HG03521 (cell line): Measurements from ENCODE around the gene BRCA2.
A peak's percentile ranks its signal among the peaks of the same experiment; 100 is the strongest.

ENCODE experiments used
- ATAC-seq: cut with Tn5 transposase; IDR thresholded peaks from one replicate; pipeline ENCODE4 v1.9.1; 2021; ENCODE audit warnings: mild to moderate bottlenecking, moderate library complexity; ENCODE audit not compliant: unreplicated experiment

Gene BRCA2

DNA sequence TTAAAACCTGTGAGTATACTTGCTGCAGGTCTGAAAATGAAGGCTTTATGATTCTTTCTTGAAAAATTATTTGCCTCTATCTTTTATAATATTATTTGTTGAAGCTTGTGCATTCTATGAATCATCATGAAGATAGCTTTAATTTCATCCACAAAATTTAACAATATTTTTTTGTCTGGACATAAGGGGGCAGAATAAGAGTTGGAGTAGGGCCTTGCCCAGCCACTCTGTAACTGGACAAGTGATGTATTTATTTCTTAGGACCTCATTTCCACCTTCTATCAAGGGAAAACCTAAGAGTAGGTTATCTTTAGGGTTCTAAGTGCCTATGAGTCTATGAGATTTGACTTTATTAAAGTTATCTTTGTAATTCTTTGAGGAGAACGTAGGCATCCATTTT lies 62.7 kb downstream of the BRCA2 start:
- ATAC-seq, result no peak

GRCh38 chr13:32381539-32381938 lies 66.2 kb downstream of the BRCA2 start:
- ATAC-seq, result no peak

GRCh38 chr13:32383836-32384618 lies 68.7 kb downstream of the BRCA2 start:
- no peak for ATAC-seq

DNA sequence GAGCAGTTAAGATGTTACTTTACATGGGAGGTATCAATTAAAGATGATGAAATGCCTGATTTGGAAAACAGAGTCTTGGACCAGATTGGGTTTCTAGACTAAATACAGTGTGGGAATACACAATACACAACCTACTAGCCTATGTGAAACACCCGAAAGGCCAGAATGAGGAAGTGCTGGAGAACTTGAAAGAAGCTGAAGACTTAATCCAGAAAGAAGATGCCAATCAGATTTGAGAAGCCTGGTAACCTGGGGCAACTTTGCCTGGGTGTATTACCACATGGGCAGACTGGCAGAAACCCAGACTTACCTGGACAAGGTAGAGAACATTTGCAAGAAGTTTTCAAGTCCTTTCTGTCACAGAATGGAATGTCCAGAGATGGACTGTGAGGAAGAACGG lies 69.4 kb downstream of the BRCA2 start:
- ATAC-seq, result no peak

DNA sequence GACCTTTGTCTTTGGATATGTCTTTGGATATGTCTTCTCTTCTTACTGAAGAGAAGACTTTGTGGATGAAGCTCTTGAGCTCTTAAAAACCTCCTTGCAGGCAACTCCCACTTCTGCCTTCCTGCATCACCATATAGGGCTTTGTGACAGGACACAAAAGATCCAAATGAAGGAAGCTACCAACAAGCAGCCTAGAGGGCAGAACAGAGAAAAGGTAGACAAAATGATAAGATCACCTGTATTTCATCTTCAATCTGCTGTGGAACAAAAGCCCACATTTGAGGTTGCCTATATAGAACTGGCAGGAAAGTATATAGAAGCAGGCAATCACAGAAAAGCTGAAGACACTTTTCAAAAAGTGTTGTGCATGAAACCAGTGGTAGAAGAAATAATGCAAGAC lies 70.1 kb downstream of the BRCA2 start:
- no peak for ATAC-seq

DNA sequence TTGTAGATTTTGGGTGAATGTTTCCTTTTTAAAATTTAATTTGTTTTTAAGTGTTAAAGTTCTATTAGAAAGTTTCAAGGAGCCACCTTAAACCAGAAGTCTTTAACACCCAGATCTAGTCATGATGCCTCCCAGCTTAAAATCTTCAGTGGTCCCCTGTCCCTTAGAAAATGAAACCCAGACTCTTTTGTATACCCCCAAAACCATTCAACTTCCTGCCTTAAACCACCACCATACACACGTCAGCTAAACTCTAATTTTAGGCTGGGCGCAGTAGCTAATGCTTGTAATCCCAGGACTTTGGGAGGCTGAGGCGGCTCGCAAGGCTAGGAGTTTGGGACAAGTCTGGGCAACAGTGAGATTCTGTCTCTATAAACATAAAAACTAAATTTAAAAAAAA lies 74.7 kb downstream of the BRCA2 start:
- ATAC-seq, result peak; percentile 78

DNA sequence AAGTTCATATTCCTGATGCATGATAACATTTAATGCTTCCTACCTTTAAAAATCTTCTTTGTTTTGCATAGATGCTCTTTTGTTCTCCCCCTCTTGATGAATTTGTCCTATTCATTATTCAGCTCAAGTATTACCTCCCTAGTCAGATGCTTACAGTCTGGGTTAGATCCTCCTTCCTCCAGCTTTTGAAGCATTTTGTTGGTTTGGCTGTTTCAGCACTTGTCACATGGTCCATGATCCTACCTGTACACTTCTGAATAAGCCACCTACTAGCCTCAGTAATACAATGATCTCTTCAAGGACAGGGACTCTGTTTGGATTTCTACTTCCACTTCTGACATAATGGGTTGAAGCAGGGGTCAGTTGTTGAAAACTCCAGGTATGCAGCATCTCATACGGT lies 75.2 kb downstream of the BRCA2 start:
- ATAC-seq, result no peak

DNA sequence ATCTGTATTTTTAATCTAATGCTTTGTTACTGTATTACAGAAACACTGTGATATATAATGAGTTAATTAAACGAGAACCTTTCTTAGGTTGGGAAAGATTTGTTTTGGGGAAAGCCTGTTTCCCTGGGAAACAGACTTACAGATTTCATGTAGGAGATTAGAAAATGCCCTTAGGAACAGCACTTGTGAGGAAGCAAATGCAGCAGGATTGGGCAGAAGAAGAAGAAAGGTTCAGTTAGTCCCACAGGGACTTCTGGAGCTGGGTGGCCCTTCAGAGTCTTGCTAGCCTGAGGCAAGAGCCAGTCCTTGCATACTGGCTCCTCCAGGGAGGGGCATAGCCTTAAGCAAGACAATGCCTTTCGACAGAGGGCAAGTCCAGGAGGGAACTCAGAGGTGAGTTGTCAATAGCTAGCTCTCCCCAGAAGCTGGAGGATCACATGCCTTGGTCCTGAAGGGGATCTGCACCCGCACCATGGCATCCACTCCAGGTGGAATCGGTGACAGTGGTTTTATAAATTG lies 75.9 kb downstream of the BRCA2 start:
- ATAC-seq, result no peak

DNA sequence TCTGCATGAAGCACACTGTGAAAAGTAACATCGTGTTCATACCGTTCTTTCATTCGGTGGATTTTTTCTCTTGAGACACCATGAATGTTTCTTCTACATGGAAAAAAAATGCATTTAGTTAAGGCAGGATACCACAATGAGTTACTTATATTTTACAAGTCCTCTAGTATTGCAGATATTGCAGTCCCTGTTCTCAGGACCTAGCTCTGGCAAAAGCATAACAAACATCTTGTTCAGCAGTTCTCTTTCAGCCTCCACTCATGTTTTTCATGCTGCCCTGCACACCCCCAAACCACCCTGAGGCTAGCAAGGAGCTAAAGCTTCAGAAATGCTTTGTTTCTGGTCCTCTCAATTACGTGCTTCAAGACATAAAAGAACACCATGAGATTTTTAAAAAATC lies 87.8 kb downstream of the BRCA2 start:
- no peak for ATAC-seq

DNA sequence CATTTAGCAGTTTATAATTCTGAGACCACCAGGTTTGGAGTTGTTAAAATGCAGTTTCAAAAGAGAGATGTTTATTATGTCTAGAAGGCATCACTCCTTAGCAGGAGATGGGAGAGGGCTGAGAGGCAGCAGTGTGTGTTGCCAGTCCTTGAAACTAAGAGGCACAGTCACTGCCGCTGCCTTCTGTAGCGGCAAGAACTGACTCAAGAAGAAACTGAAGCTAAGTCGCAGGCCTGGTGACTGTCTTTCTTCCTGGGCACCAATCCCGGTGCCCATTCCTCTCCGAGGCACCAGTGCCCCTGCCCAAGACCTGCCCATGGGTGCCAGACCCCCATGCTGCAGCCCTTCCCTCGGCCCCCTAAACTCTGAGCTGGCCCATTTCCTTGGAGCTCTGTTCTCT lies 92.5 kb downstream of the BRCA2 start:
- ATAC-seq, result no peak

GRCh38 chr13:32408296-32409000 lies 93.1 kb downstream of the BRCA2 start:
- no peak for ATAC-seq

DNA sequence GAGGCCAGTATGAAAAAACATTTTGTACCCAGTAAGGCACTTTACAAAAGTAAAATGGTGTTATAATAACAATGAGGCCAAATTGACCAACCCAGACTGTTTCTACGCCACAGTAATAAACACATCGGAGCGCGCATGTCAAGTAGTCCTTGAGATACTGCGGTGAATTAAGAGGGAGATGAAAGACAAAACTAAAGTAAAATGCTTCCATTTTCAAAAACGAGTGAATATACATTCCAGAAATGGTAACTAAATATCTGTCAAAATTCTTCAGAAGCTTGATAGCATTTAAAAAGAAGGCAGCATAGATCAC lies 93.6 kb downstream of the BRCA2 start:
- no peak for ATAC-seq

DNA sequence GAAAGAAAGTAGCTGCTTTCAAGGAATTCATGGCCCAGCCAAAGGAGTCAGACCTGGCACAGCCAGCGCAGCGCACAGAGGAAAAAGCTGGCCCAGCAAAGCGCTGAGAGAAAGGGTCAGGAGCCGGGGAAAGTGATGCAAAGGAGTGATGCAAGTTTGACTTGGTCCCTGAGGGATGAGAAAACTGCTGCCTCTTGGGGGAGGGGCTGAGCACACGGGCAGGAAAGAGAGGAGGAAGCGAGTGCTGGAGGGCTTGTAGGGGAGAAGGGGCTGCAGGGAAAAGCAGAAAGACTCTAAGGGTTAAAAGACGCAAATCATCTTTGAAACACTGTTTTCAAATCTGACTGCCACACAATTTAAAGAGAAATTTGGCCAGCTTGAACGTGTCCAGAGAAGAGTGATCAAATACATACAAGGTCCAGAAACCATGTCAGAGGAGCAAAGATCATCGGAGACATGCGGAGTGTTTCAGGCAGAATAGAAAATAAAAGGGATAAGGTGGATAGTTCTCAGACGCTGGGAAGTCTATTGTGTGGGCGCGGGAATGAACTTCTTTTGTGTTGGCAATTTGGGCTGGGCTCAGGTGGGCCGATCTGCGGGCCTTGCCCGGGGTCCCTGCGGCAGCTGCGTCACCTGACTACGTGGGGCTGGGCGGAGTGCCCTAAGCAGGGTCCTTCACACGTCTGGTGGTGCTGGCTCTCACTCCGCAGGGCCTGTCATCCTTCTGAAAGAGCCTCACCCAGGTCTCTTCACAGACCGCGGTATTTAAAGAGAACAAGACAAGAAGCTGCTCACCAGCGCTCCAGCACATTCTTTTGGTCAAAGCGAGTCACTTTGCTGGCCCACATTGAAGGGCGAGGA lies 94.5 kb downstream of the BRCA2 start:
- ATAC-seq, result no peak

GRCh38 chr13:32413284-32413683 lies 98.0 kb downstream of the BRCA2 start:
- ATAC-seq, result no peak

DNA sequence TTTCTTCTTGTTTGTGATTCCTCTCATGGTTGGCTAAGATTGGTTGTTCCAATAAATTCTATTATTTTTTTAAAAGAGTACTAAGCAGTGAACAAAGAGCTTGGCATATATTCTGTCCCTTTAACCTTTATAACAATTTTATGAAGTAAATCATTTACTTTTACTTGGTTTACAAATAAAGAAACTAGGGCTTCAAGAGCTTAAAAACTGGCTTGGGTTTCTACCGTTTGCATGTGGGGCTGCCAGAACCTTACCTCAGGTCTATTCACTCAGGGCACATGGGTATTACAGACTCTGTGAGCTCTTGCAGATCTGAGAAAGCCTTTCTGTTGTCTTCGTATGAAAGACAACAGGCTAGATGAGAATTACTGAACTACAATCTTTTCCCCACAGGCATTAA lies 99.3 kb downstream of the BRCA2 start:
- ATAC-seq, result no peak

- ATAC-seq, result peak; percentile 56
Measured at GRCh38 chr13:32415019-32415418, 99.7 kb downstream of the BRCA2 start.

GRCh38 chr13:32417995-32418394 lies 102.7 kb downstream of the BRCA2 start:
- no peak for ATAC-seq

- ATAC-seq, result no peak
Measured at GRCh38 chr13:32419862-32420261, 104.6 kb downstream of the BRCA2 start.

DNA sequence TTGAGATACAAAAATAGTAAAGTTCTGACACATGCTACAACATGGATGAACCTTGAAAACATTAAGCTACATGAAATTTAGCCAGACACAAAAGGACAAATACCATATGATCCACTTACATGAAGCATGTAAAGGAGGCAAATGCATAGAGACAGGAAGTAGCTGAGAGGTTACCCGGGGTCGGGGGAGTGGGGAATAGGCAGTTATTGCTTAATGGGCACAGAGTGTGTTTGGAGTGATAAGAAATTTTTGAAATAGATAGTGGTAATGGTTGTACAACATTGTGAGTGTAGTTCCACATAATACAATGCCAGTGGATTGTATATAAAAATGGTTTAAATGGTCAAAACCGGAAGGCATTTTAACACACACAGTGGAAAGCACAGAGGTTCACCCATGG lies 108.3 kb downstream of the BRCA2 start:
- no peak for ATAC-seq

- no peak for ATAC-seq
Measured at GRCh38 chr13:32425158-32425557, 109.8 kb downstream of the BRCA2 start.

DNA sequence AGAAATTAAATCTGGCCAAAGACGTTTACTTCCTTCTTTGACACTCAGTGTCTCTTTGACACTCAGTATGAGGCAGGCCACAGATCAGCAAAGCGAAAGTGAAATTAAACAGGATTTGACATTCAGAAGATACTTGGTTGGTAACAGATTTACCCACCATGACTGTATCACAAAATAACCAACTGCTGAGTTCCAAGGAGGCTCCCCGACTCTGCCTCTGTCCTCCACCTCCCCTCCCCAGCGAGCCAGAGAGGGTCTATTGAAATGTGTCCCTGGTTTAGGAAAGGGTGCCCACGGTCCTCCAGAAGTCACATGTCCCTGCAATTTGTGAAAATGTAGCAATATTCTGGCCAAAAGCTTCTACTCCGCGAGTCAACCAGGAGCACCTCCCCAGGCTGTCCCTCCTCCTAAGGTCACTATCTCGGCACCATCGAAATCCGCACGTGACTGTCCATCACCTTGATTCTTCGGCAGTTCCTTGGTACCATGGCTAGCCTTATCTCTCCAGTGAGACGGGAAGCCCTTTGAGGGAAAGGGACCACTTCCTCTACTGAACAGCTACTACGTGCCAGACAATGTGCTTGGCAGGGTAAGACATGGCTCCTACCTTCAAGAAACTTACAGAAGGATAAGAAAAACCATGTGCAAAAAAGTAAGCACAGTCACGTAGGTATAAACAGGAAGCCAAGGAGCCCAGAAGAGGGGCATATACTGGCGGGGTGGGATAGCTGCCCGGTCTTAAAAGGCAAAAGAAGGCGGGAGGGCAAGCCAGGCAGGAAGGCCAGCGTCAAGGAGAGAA lies 111.1 kb downstream of the BRCA2 start:
- ATAC-seq, result peak; percentile 34
